Epithelial cell of proximal tubule (primary cell): Measurements from ENCODE around the gene BANF2. TPM values are rescaled to one million over a fixed set of nuclear protein-coding genes. Genes with fewer than 3 reads are reported as not detected.

ENCODE experiments used
- DNase-seq: peaks from one replicate; pipeline ENCODE4 v3.0.0-alpha.2; 2011; ENCODE audit warnings: low read depth
- H3K4me3 ChIP-seq: 2 replicates; pipeline ENCODE4 v1.5.1; 2011; ENCODE audit warnings: low read depth, mild to moderate bottlenecking, low read length
- total RNA-seq: library from RNA; depleted of rRNA; stranded (reverse); fragments of >200 nt; gene quantifications from 2 replicates; pipeline ENCODE4 v1.2.3, GENCODE V29; 2015
- TF ChIP-seq, protein P1 (sequence below): conservative IDR thresholded peaks from 2 replicates; pipeline ENCODE4 v1.5.1; 2012; ENCODE audit warnings: low read depth, mild to moderate bottlenecking, low read length

The BANF2 gene
- total RNA-seq, 1 donor from 2014 or later = not detected

DNA sequence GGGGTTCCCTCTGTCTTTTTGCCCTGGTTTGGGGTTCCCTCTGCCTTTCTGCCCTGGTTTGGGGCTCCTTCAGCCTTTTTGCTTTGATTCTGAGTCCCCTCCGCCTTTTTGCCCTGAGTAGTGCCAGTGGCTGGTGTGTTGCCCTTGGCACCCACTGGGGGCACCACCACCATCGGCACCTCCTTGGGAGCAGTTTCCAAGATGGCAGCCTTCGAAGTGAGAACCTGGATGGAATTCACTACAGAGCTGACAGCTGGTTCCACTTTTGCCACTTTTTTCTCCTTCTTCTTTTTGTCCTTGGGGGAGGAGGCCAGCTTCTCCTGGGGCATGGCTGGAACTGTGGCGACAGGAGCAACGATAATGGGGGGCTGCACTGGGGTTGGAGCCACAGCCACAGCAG, 40.0 kb upstream of the BANF2 start:
- DNase-seq = no peak
- no peak overlapping the region for H3K4me3 ChIP-seq
- TF ChIP-seq, protein P1, sequence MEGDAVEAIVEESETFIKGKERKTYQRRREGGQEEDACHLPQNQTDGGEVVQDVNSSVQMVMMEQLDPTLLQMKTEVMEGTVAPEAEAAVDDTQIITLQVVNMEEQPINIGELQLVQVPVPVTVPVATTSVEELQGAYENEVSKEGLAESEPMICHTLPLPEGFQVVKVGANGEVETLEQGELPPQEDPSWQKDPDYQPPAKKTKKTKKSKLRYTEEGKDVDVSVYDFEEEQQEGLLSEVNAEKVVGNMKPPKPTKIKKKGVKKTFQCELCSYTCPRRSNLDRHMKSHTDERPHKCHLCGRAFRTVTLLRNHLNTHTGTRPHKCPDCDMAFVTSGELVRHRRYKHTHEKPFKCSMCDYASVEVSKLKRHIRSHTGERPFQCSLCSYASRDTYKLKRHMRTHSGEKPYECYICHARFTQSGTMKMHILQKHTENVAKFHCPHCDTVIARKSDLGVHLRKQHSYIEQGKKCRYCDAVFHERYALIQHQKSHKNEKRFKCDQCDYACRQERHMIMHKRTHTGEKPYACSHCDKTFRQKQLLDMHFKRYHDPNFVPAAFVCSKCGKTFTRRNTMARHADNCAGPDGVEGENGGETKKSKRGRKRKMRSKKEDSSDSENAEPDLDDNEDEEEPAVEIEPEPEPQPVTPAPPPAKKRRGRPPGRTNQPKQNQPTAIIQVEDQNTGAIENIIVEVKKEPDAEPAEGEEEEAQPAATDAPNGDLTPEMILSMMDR = peak; percentile 23

GRCh38 chr20:17660667-17661066, 39.1 kb upstream of the BANF2 start:
- DNase-seq = no peak
- H3K4me3 ChIP-seq = no peak overlapping the region
- TF ChIP-seq, protein P1 = no peak

GRCh38 chr20:17661121-17661744, 38.5 kb upstream of the BANF2 start:
- TF ChIP-seq, protein P1 = no peak
- no peak for DNase-seq
- no peak overlapping the region for H3K4me3 ChIP-seq

DNA sequence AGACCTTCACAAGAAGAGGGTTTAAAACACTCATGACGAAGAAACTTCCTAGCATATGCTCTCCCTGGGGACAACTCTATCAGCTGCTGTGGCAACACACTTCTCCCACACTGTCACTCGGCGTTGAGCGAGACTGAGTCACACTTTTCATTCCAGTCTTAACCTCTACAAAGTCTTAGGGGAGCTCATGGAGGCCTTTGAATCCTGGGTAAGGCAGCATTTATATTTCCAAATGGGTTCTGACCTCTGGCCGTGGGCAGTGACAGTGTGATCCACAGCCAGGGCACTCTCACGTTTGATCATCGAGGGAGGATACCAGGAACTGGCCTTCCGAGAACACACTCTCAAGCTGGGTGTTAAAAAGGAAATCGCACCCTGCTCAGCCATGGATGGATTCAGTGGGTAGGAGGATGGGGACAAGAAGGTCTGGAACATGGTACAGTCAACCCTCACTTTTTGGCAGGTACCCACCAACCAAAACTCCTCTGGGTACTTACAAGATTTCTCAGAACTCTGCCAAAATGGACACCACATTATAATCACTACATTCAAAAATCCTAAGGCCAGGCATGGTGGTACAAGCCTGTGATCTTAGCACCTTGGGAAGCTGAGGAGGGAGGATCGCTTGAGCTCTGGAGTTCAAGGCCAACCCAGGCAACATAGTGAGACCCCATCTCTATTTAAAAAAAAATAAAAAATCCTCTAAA, 37.3 kb upstream of the BANF2 start:
- H3K4me3 ChIP-seq = no peak overlapping the region
- no peak for DNase-seq
- TF ChIP-seq, protein P1 = no peak

DNA sequence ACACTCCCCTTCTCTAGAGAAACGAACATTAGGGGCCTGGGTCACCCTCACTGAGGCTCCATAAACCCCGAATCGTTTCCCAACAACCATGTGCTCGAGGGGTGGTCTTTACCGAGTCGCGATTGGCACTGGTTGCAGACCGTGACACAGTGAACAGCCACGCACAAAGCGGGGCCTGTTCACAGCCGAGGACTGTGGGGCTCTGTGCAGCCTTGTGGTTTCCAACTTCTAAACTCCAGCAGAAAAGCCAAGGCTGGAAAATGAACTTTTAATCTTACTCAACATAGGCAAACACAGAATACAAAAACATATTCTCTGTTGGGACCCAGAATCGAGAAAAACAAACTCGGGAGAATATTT, 36.7 kb upstream of the BANF2 start:
- DNase-seq = no peak
- no peak overlapping the region for H3K4me3 ChIP-seq
- TF ChIP-seq, protein P1 = no peak

- H3K4me3 ChIP-seq = no peak overlapping the region
- TF ChIP-seq, protein P1 = no peak
- DNase-seq = no peak
Observed at GRCh38 chr20:17663486-17663885, 36.3 kb upstream of the BANF2 start.

- TF ChIP-seq, protein P1 = no peak
- DNase-seq = no peak
- no peak overlapping the region for H3K4me3 ChIP-seq
Observed at GRCh38 chr20:17664025-17664633, 35.6 kb upstream of the BANF2 start.
